Measurements from ENCODE around the gene PIK3C3. TPM values are rescaled to one million over a fixed set of nuclear protein-coding genes. Genes with fewer than 3 reads are reported as not detected.
A peak's percentile ranks its signal among the peaks of the same experiment; 100 is the strongest.

PIK3C3 gene
- total and polyA plus RNA-seq, 9 of the 15 experiments (the other 6 are each of a cell fraction or from before 2014, with no cell fraction given) = 27.0 to 101 (median 42.9) TPM

DNA sequence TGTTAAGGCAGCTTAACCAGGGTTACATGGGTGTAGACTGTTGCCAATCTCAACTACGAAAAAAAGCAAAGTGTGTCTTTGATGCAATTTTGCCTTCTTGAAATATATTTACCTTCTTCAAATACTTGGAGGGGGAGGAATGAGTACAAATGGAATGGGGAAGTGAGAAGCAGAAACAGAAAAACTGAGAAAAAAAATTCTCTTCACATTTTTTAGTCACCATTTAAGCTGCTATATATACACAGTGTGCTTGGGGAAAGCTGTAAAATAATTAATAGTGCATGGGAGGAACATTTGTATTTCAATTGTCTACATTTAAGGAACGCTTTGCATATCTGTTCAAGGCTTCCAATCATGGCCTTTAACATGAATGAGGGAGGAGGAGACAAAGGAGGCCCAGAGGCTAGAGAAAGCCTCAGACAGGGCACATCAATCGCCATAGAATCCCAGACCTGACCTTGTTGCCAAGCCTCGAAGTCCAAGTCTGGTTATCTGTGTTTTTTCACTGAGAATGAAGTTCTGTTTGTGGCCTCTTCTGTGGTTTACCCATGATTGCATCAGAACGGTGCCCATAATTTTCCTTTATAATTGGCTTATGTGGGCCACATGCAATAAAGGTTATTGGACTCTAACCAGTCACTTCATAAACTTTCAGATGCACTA, 158.6 kb downstream of the PIK3C3 start:
- H3K4me2 ChIP-seq (ENCODE audit: insufficient read depth, low read length) = no peak overlapping the region
- DNase-seq (ENCODE audit: extremely low read depth in 1 of 4, low spot score in 3 of 4) (peak in 1 of 4 experiments; percentile 3), ATAC-seq (peak; percentile 84), FAIRE-seq (no peak)
- H3K9me3 ChIP-seq (replicated peaks; ENCODE audit: control insufficient read depth, insufficient read depth, low read depth, low read length) = no peaks in the 10 kb centered on the region
- no peaks in the 10 kb centered on the region for H3K27me3 ChIP-seq (ENCODE audit: control insufficient read depth in 2 of 2, insufficient read depth in 2 of 2, low read length in 2 of 2)
- peak overlapping the region; percentile 67; the same call in 1 of the 2 replicates for H2AFZ ChIP-seq (ENCODE audit: low read depth, low read length)
- H3K79me2 ChIP-seq (ENCODE audit: control insufficient read depth, insufficient read depth, low read length) = no peaks in the 10 kb centered on the region
- WGBS (ENCODE audit: insufficient coverage, low coverage, missing lambda C conversion rate) = 8% methylated on average over 5 of the region's 5 CpGs
- H3K9ac ChIP-seq (ENCODE audit: insufficient read depth in 1 of 2, low read depth in 2 of 2, low read length in 2 of 2) = no peak overlapping the region
- H3K9me1 ChIP-seq (ENCODE audit: control insufficient read depth, insufficient read depth, low read length) = no peaks in the 10 kb centered on the region
- intact Hi-C loops (cut with micrococcal nuclease) (loop anchor here (1.0 to 2.0 kb wide), 3 partner anchors 61 to 1474 kb away; no protein-coding TSS in a partner anchor), in situ Hi-C loops (cut with MboI) (loop anchor here (25.0 kb wide), 1 partner anchor 1449 kb away; no protein-coding TSS in a partner anchor)
- no peaks in the 10 kb centered on the region for H4K20me1 ChIP-seq (replicated peaks; ENCODE audit: control insufficient read depth, insufficient read depth, low read length)
- ChIA-PET POLR2A (no interaction called here), CTCF (ENCODE audit: low intra/inter-chr PET ratio) (interaction anchor here (1.7 kb wide), 1 partner anchor 1158 kb away, joined by 6 read pairs; no protein-coding TSS in a partner anchor)
- BruUV-seq (replicated peaks) = no TSS peak
- no peaks in the 10 kb centered on the region for H3K36me3 ChIP-seq (ENCODE audit: control insufficient read depth, insufficient read depth, low read length)
- 0 out of 5 replicates have a peak, but pooled peaks cover 0 to 3% of the 10 kb centered on the region in 2 experiments for H3K4me1 ChIP-seq (replicated peaks in 1 of 2; ENCODE audit: control insufficient read depth in 2 of 2, insufficient read depth in 2 of 2, low read length in 2 of 2)
- H3K27ac ChIP-seq (ENCODE audit: extremely low read depth, low read depth, low read length) = no peak overlapping the region
- H3K4me3 ChIP-seq = no peak overlapping the region
- no peak for TF ChIP-seq ZNF436 (CRISPR knock-in tag; IDR thresholded peaks at IDR 0.05)
- TF ChIP-seq, protein P1, sequence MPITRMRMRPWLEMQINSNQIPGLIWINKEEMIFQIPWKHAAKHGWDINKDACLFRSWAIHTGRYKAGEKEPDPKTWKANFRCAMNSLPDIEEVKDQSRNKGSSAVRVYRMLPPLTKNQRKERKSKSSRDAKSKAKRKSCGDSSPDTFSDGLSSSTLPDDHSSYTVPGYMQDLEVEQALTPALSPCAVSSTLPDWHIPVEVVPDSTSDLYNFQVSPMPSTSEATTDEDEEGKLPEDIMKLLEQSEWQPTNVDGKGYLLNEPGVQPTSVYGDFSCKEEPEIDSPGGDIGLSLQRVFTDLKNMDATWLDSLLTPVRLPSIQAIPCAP (CRISPR knock-in tag; IDR thresholded peaks at IDR 0.05; ENCODE audit: borderline replicate concordance) = no peak
- no peak for TF ChIP-seq POLR3G (IDR thresholded peaks at IDR 0.05; ENCODE audit: extremely low read depth, insufficient read length, insufficient replicate concordance)
- TF ChIP-seq GABPA (tag; conservative IDR thresholded peaks at IDR 0.05; ENCODE audit: low read depth) = no peak
- TF ChIP-seq ZSCAN29 (IDR thresholded peaks at IDR 0.05) = no peak
- no peak for TF ChIP-seq SAP30 (IDR thresholded peaks at IDR 0.05; ENCODE audit: borderline replicate concordance, insufficient read depth, low read depth, low read length, poor library complexity, severe bottlenecking)
- TF ChIP-seq, protein P2, sequence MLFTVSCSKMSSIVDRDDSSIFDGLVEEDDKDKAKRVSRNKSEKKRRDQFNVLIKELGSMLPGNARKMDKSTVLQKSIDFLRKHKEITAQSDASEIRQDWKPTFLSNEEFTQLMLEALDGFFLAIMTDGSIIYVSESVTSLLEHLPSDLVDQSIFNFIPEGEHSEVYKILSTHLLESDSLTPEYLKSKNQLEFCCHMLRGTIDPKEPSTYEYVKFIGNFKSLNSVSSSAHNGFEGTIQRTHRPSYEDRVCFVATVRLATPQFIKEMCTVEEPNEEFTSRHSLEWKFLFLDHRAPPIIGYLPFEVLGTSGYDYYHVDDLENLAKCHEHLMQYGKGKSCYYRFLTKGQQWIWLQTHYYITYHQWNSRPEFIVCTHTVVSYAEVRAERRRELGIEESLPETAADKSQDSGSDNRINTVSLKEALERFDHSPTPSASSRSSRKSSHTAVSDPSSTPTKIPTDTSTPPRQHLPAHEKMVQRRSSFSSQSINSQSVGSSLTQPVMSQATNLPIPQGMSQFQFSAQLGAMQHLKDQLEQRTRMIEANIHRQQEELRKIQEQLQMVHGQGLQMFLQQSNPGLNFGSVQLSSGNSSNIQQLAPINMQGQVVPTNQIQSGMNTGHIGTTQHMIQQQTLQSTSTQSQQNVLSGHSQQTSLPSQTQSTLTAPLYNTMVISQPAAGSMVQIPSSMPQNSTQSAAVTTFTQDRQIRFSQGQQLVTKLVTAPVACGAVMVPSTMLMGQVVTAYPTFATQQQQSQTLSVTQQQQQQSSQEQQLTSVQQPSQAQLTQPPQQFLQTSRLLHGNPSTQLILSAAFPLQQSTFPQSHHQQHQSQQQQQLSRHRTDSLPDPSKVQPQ (CRISPR knock-in tag; IDR thresholded peaks at IDR 0.05; ENCODE audit: borderline replicate concordance) = no peak
- no peak for TF ChIP-seq RBM15 (IDR thresholded peaks at IDR 0.05; ENCODE audit: insufficient read depth, low read length)
